HepG2 (cell line): Measurements from ENCODE around the gene TNFSF12. TPM values are rescaled to one million over a fixed set of nuclear protein-coding genes. Genes with fewer than 3 reads are reported as not detected.

Experiments used
- AHR ChIP-seq: IDR thresholded peaks from 2 replicates; pipeline ENCODE4 v1.6.1; 2018; ENCODE audit warnings: missing genetic modification reagents, missing compliant biosample characterization
- ATM ChIP-seq: fragments of 450-650 bp; IDR thresholded peaks from 2 replicates; pipeline ENCODE4 v1.7.1; 2017; ENCODE audit warnings: mild to moderate bottlenecking, borderline replicate concordance
- CERS6 ChIP-seq: sonication (generic); formaldehyde crosslinking; IDR thresholded peaks from 2 replicates; pipeline ENCODE4 v1.5.0; 2020; ENCODE audit warnings: missing genetic modification reagents
- HNF4G ChIP-seq, 2 experiments: sonication (generic) in 1 of 2; formaldehyde crosslinking in 1 of 2; IDR thresholded peaks; 2 replicates each; pipeline versions ENCODE4 v1.4.0 to v1.6.1; 2011 to 2020; ENCODE audit warnings: borderline replicate concordance in 2 of 2, low read depth in 2 of 2, mild to moderate bottlenecking in 2 of 2, low read length in 1 of 2, missing genetic modification reagents in 1 of 2, moderate library complexity in 1 of 2
- KMT2B ChIP-seq: IDR thresholded peaks from 2 replicates; pipeline ENCODE4 v1.6.1; 2016; ENCODE audit warnings: missing genetic modification reagents, missing compliant biosample characterization
- LCORL ChIP-seq, 2 experiments: fragments of 450-650 bp in 1 of 2; sonication (generic) in 1 of 2; formaldehyde crosslinking in 1 of 2; IDR thresholded peaks; 2 replicates each; pipeline versions ENCODE4 v1.5.0 to v1.6.1; 2017 to 2020; ENCODE audit warnings: antibody characterized with exemption in 1 of 2, missing genetic modification reagents in 1 of 2
- MATR3 ChIP-seq: sonication (generic); formaldehyde crosslinking; IDR thresholded peaks from 2 replicates; pipeline ENCODE4 v1.4.0; 2020; ENCODE audit warnings: missing genetic modification reagents
- NFE2L2 ChIP-seq: fragments of 150-350 bp; IDR thresholded peaks from 2 replicates; pipeline ENCODE4 v1.6.1; 2014; ENCODE audit warnings: low read length
- NFIB ChIP-seq: sonication (generic); formaldehyde crosslinking; IDR thresholded peaks from 2 replicates; pipeline ENCODE4 v1.9.0; 2021; ENCODE audit warnings: missing genetic modification reagents, mild to moderate bottlenecking, borderline replicate concordance
- PATZ1 ChIP-seq: sonication (generic); formaldehyde crosslinking; IDR thresholded peaks from 2 replicates; pipeline ENCODE4 v1.4.0; 2020; ENCODE audit warnings: missing genetic modification reagents
- RAD51 ChIP-seq: fragments of 450-650 bp; IDR thresholded peaks from 2 replicates; pipeline ENCODE4 v1.6.1; 2016; ENCODE audit warnings: borderline replicate concordance
- SRY ChIP-seq: sonication (generic); formaldehyde crosslinking; IDR thresholded peaks from 2 replicates; pipeline ENCODE4 v1.8.0; 2022; ENCODE audit warnings: mild to moderate bottlenecking, missing genetic modification reagents
- TFE3 ChIP-seq: IDR thresholded peaks from 2 replicates; pipeline ENCODE4 v1.6.1; 2016
- TOPORS ChIP-seq: sonication (generic); formaldehyde crosslinking; IDR thresholded peaks from 2 replicates; pipeline ENCODE4 v1.8.0; 2023; ENCODE audit warnings: mild to moderate bottlenecking, missing genetic modification reagents
- TP53 ChIP-seq: sonication (generic); formaldehyde crosslinking; conservative IDR thresholded peaks from 2 replicates; pipeline ENCODE4 v1.4.0; 2020; ENCODE audit warnings: missing genetic modification reagents
- U2AF1 ChIP-seq: fragments of 200-400 bp; formaldehyde crosslinking; optimal IDR thresholded peaks from 2 replicates; pipeline ENCODE3; 2017; ENCODE audit warnings: mild to moderate bottlenecking, low read depth, low read length
- ZNF260 ChIP-seq: sonication (generic); formaldehyde crosslinking; IDR thresholded peaks from 2 replicates; pipeline ENCODE4 v1.4.0; 2020; ENCODE audit warnings: missing genetic modification reagents, low read depth, mild to moderate bottlenecking, borderline replicate concordance
- ZNF337 ChIP-seq: sonication (generic); formaldehyde crosslinking; IDR thresholded peaks from 2 replicates; pipeline ENCODE4 v1.5.1; 2020; ENCODE audit warnings: missing genetic modification reagents, low read depth, mild to moderate bottlenecking, borderline replicate concordance
- ZNF660 ChIP-seq: sonication (generic); formaldehyde crosslinking; IDR thresholded peaks from 2 replicates; pipeline ENCODE4 v1.5.1; 2020; ENCODE audit warnings: mild to moderate bottlenecking, low read depth, missing genetic modification reagents, borderline replicate concordance
- ZNF749 ChIP-seq: sonication (generic); formaldehyde crosslinking; IDR thresholded peaks from 2 replicates; pipeline ENCODE4 v1.8.0; 2022; ENCODE audit warnings: mild to moderate bottlenecking, missing genetic modification reagents, moderate library complexity, borderline replicate concordance
- ZNF777 ChIP-seq: sonication (generic); formaldehyde crosslinking; IDR thresholded peaks from 2 replicates; pipeline ENCODE4 v1.4.0; 2020; ENCODE audit warnings: missing genetic modification reagents
- ZNF784 ChIP-seq: sonication (generic); formaldehyde crosslinking; IDR thresholded peaks from 2 replicates; pipeline ENCODE4 v1.5.1; 2020; ENCODE audit warnings: missing genetic modification reagents, mild to moderate bottlenecking, borderline replicate concordance
- ZZZ3 ChIP-seq: sonication (generic); formaldehyde crosslinking; IDR thresholded peaks from 2 replicates; pipeline ENCODE4 v1.4.0; 2020; ENCODE audit warnings: missing genetic modification reagents, mild to moderate bottlenecking, borderline replicate concordance
- polyA plus RNA-seq, 8 experiments: library from polyadenylated mRNA; depleted of rRNA in 3 of 8; stranded (reverse) in 7 of 8; unstranded in 1 of 8; fragments of >200 nt; fragmentation: Illumina TruSeq in 4 of 8; extraction: Trizol in 4 of 8; gene quantifications; 2 replicates each; pipeline versions ENCODE4 v1.2.1 to v1.2.3, GENCODE V29; 2011 to 2016; ENCODE audit warnings: low read depth in 4 of 8, missing spikeins in 1 of 8, mixed read lengths in 1 of 8; ENCODE audit not compliant: insufficient read depth in 1 of 8
- total RNA-seq, 5 experiments: library from RNA; depleted of rRNA; stranded (reverse); fragments of >200 nt; fragmentation: Illumina TruSeq; extraction: Trizol; gene quantifications; 2 replicates each; pipeline ENCODE4 v1.2.3, GENCODE V29; 2016; ENCODE audit warnings: low read depth in 1 of 5

Gene TNFSF12
- total and polyA plus RNA-seq, 2 of the 13 experiments (the other 11 are each of a cell fraction or from before 2014, with no cell fraction given): 0.93 to 7.2 TPM

- TF ChIP-seq RAD51 (no peak), SRY (CRISPR knock-in tag) (peak; percentile 77; the same call in 1 of the 2 replicates), U2AF1 (peak; percentile 1), NFIB (CRISPR knock-in tag) (no peak), NFE2L2 (no peak), CERS6 (CRISPR knock-in tag) (no peak), PATZ1 (no peak), TOPORS (CRISPR knock-in tag) (0 out of 2 replicates have a peak, but pooled peaks have one; percentile 57), TFE3 (CRISPR knock-in tag) (no peak), ZZZ3 (0 out of 2 replicates have a peak, but pooled peaks have one; percentile 7), ZNF660 (no peak; the same call in 1 of the 2 replicates), ZNF784 (CRISPR knock-in tag) (no peak), ZNF749 (CRISPR knock-in tag) (no peak), TP53 (CRISPR knock-in tag) (no peak), HNF4G (IDR thresholded peaks at IDR 0.05; ENCODE audit: borderline replicate concordance, low read depth, low read length) (no peak), HNF4G (CRISPR knock-in tag; IDR thresholded peaks at IDR 0.05; ENCODE audit: borderline replicate concordance, low read depth) (no peak), AHR (CRISPR knock-in tag) (no peak), ZNF260 (CRISPR knock-in tag) (no peak), ZNF777 (0 out of 2 replicates have a peak, but pooled peaks have one; percentile 18), ATM (no peak), MATR3 (CRISPR knock-in tag) (no peak), ZNF337 (no peak), LCORL (IDR thresholded peaks at IDR 0.05) (no peak), LCORL (CRISPR knock-in tag; IDR thresholded peaks at IDR 0.05) (no peak), KMT2B (no peak)
These were observed 23.9 kb downstream of the TNFSF12 start (continued) for GRCh38 chr17:7572588-7573323.
